ENCODE results near the gene ZNF593OS.

The ZNF593OS gene

GRCh38 chr1:26184086-26184485 lies 12.5 kb upstream of the ZNF593OS start:
- no peak for DNase-seq (ENCODE audit: low spot score)

GRCh38 chr1:26182383-26182696 lies 10.7 kb upstream of the ZNF593OS start:
- DNase-seq (ENCODE audit: low spot score): no peak

- DNase-seq (ENCODE audit: low spot score): no peak
Observed at GRCh38 chr1:26181586-26182382, 10.2 kb upstream of the ZNF593OS start.

GRCh38 chr1:26180010-26180506 lies 8.4 kb upstream of the ZNF593OS start:
- DNase-seq (ENCODE audit: low spot score): no peak

- no peak for DNase-seq (ENCODE audit: low spot score)
Observed at GRCh38 chr1:26177182-26177684, 5.6 kb upstream of the ZNF593OS start, which contains the start of gene CNKSR1. TSS of gene CNKSR1 (plus strand) at chr1:26177491. CDS start at chr1:26177548, 57 bp downstream.

- DNase-seq (ENCODE audit: low spot score): no peak
Observed at GRCh38 chr1:26175346-26175745, 3.7 kb upstream of the ZNF593OS start.

- no peak for DNase-seq (ENCODE audit: low spot score)
Observed at GRCh38 chr1:26170472-26170821, 1.2 kb downstream of the ZNF593OS start.

- peak; percentile 90 for DNase-seq (ENCODE audit: low spot score)
Observed at GRCh38 chr1:26169669-26170471, 1.8 kb downstream of the ZNF593OS start, which contains the start of gene ZNF593. TSS of gene ZNF593 (plus strand) at chr1:26169908. CDS start at chr1:26169984, 76 bp downstream.

GRCh38 chr1:26169198-26169554 lies 2.5 kb downstream of the ZNF593OS start:
- DNase-seq (ENCODE audit: low spot score): no peak

GRCh38 chr1:26168410-26169197 lies 3.0 kb downstream of the ZNF593OS start, which contains the start of gene C1orf232:
TSS of gene C1orf232 (minus strand) at chr1:26168963. CDS start at chr1:26168499, 464 bp downstream.
- no peak for DNase-seq (ENCODE audit: low spot score)

- no peak for DNase-seq (ENCODE audit: low spot score)
Observed at GRCh38 chr1:26166719-26167281, 4.8 kb downstream of the ZNF593OS start.

- no peak for DNase-seq (ENCODE audit: low spot score)
Observed at GRCh38 chr1:26164861-26165842, 6.5 kb downstream of the ZNF593OS start.

- no peak for DNase-seq (ENCODE audit: low spot score)
Observed at GRCh38 chr1:26164036-26164860, 7.4 kb downstream of the ZNF593OS start.

GRCh38 chr1:26163684-26164035 lies 8.0 kb downstream of the ZNF593OS start:
- DNase-seq (ENCODE audit: low spot score): no peak

- DNase-seq (ENCODE audit: low spot score): no peak
Observed at GRCh38 chr1:26162220-26162709, 9.4 kb downstream of the ZNF593OS start.

- no peak for DNase-seq (ENCODE audit: low spot score)
Observed at GRCh38 chr1:26161415-26162219, 10.0 kb downstream of the ZNF593OS start.

GRCh38 chr1:26160527-26161414 lies 10.9 kb downstream of the ZNF593OS start:
- DNase-seq (ENCODE audit: low spot score): no peak

GRCh38 chr1:26159743-26160039 lies 11.9 kb downstream of the ZNF593OS start:
- no peak for DNase-seq (ENCODE audit: low spot score)

All from putamen (tissue), 1 donor.